GM19468 (cell line): ENCODE measurements around the gene TP53BP2.
"Not testable (repeated sequence)": the region's sequence is repeated elsewhere in the genome, so short reads cannot be mapped to it uniquely, and the experiment has no call there.

Experiments used
- ATAC-seq: cut with Tn5 transposase; IDR thresholded peaks from one replicate; pipeline ENCODE4 v1.9.1; 2021; ENCODE audit warnings: mild to moderate bottlenecking, moderate library complexity, moderate number of reproducible peaks; ENCODE audit not compliant: unreplicated experiment; ENCODE audit errors: extremely low read depth

The TP53BP2 gene

DNA sequence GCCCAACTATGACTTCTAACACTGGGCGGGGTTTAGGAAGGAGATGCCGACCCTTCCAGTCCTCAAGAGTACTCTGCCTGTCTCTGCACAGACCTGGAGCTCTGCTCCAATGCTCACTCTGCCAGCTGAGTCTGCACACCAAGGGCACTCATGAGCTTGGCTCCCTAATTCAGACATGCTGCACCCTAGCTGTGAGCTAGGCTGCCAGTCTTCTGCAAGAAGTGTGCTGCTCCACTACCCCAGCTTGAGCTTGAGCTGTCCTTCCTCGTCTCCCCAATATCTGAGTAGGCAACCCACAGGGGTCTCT lies 13.2 kb downstream of the TP53BP2 start:
- no peak for ATAC-seq

DNA sequence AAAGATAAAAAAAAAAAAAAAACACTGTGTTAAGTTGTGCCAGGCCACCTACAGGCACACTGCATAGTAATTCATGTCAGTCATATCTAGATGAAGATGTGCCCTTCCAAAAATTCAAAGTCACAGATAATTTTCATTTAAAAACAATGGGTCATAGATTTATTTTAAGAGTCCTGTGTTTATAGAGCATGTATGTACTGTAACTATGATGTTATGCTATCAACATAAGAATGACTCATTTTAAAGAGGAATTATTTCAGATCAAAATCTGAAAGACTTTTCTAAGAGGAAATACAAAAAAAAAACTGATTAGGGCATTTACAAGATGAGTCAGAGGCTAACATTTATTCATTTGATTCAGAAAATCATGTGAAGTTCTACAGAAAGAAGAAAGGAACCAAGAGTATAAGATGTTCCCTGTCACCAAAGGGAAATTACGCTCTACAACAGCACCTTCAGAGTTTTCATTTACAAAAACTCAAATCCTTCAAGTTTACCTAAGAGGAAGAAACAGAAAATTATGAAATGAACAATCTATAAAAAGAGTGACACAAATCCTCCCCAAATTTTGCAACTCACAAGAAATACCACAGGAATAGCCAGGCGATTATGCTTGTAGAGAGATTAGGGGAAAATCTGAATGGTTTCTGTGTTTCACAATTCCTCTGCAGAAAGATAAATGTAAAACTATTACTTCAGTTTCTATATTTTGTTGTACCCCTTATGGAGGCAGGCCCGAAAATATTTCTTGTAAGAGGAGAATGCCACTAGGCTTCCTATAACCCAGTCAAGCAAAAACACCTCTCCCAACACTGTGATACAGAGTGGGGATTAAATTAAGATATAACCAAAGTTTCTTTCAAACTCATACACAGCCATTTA lies 13.8 kb downstream of the TP53BP2 start:
- no peak for ATAC-seq

DNA sequence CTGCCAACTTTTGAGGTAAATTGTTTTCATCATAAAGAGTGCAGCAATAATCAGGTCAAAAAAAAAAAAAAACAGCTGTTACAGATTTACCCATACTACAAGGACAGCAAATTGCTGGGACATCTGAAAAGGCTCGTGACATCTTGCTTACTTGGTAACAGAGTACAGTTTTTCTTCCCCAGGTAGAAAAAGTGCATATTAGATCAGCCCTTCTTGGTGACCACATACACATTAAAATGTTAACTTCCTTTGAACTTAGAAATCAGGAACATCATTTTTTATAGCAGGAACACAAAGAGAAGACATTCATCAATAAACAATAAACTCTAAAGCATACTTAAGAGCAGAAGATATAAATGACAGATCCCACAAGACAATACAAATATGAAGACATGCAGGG lies 16.1 kb downstream of the TP53BP2 start:
- ATAC-seq, result no peak

DNA sequence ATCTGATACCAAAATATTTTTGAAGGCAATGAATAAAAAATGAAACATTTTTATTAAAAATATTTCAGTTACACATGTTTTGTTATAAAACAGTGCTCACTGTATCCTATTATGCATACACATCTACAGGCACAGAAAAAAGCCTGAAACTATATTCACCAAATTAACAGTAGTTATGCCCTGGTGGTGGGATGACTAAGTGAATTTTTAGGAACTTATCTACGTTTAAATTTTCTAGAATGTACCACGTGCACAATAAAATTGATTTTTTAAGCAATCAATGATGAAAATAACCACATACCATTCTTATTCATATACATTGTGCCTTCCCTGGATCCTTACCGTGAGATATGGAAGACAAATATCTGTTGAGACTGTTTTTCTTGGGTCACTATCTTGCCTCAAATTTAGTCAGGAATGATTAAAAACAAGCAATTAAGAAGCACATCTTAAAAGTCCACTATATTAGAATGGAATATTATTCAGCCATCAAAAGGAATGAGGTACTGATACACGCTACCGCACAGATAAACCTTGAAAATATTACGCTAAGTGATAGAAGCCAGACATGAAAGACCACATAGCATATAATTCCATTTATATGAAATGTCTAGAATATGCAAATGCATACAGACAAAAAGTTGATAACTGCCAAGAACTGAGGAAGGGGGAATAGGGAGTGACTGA lies 17.4 kb downstream of the TP53BP2 start:
- no peak for ATAC-seq

DNA sequence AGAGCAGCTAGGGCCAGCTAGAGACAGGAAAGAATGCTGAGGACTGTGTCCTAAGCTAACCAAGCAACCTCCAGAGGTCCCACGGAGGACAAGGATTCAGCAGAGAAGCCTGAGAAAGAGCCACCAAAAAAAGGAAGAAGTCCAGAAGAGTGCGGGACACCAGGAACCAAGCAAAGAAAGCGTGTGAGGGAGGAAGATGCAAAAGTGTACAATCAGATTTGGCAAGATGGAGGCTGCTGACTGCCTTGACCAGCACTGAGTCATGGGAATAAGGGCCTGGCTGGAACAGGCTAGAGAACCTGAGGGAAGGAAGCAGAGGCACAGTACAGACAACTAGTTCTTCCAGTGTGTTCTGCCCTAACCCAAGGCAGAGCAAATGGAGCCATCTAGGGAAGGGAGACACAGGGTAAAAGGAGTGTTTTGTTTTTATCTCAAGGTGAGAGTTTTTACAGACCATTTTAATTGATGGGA lies 18.5 kb downstream of the TP53BP2 start:
- no peak for ATAC-seq

DNA sequence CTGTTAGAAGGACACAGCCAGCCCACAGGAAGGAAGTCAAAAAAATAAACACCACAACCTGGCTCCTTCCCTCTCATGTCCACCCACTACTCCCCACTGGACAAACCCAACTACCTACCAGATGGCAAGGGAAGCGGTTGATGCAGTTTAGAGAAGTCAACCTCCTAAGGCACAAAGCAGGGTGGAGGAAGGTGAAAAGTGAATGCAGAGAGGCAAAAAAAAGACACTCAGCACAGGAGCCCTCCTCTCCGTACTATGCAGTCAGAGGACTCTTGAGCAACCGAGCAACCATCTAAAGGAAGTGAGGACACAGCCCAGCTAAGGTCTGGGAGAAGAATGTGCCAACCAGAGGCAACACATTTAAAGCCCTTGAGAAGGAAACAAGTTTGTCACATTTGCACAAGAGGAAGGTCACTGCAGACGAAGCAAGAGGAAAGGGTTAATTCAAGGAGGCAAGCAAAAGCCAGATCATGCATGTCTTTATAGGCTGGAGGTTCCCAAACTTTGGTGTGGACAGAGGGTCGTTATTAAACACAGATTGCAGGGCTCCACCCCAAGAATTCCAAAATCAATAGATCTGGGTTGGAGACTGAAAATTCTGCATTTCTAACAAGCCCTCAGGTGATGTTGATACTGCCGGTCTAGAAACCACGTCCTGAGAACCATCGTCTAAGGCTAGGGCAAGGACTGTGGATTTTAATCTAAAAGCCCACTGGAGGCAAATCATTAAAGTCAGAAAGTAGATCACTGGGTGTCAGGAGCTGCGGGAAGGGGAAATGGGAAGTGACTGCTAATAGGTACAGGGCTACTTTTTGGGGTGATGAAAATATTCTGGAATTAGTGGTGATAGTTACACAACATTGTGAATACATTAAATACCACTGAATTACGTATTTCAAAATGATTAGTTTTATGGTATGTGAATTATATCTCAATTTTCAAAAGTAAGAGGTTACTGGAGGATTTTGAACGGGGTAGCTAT lies 19.7 kb downstream of the TP53BP2 start:
- ATAC-seq, result no peak

DNA sequence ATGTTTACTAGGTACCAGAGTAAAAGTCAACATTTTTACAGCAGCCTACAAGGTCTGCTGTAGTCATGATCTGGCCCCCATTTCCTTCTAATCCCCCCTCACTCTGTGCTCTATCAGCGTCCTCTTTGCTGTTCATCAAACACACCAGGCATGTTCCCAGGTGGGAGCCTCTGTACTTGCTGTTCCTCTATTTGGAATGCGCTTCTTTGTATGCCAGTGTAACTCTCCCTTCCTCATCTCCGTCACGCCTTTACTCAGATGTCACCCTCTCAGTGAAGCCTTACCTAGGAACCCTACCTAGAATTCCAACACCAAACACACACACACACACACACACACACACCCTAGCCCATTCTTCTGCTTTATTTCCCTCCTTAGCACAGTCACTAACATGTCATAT lies 21.0 kb downstream of the TP53BP2 start:
- no peak for ATAC-seq

DNA sequence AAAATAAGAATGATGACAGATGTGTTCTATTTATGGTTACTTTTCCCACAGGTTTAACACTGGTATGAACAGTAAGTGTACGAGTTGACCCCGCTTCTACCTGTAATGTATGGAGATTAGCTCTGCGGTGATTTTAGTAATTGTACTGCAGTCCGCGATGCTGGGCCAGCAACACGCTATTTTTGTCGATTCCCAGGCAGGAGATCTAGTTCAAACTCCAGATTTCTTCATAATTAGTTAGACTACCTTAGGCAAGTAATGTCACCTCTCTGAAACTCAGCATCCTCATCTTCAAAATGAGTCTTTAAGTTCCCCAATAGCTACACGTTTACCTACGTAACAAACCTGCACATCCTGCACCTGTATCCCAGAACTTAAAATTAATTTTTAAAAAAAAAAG lies 21.5 kb downstream of the TP53BP2 start:
- ATAC-seq, result no peak

DNA sequence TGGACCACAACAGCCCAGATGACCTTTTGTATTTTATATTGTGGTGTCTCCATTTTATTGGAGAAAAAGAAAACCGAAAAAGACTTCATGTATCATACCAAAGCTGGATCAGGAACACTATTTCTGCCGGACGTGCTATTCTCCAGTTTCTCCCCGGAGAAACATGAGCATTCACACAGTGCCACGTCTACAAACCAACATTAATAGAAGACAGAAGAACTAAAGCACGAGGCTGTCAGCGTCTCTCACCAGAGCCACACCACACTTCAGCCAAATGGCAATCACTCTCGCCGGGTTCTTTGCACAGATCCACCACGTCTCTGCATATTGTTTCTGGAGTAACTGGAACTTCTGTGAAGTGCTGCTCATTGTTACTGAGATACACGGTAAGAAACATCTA lies 24.8 kb downstream of the TP53BP2 start:
- ATAC-seq, result no peak

DNA sequence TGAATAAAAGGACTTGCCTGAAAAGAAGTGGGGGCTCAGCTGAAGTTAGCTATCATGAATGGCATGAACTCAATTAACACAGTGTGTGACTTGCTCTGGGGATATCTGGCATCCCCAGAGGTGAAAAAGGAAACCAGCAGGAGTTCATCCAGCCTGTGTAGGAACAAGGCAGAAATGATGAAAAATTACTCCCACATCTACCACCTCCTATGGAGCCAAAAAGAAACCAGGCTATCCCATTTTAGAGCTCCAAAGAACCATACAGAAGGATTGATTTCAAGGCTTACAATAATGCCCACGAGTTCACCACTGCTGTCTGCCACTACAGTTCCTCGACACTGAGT lies 25.3 kb downstream of the TP53BP2 start:
- no peak for ATAC-seq

DNA sequence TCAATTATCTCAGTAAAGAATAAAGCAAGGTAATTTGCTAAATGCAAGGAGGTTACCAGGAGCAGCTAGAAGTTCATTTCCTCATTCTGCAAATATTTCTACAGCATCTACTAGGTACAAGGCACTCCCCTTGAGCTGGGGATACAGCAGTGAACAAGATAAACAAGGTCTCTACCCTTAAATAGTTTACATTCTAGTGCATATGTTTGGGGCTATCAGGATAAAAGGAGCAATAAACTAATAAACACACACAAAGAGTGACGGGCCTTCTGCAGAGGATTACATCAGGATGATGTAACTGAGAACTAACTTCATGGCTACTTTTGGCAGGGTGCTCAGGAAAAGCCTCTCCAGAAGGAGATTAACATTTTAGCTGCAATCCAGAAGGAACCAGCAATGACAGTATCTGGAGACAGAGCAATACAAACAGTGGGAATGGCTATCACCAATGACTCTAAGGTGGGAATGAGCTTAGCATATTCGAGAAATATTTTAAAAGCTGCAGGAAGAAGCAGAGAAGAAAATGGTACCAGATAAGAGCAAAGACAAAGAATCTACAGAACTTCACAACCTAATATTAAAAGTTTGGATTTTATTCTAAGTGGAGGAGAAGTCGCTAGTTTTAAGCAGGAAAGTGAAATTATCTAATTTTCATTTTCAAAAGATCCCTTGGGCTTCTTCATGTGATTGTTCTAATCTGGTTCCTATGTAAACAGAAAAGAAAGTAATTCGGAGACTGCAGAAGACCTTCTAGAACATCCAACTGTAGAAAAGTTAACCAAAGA lies 25.8 kb downstream of the TP53BP2 start:
- ATAC-seq, result no peak

DNA sequence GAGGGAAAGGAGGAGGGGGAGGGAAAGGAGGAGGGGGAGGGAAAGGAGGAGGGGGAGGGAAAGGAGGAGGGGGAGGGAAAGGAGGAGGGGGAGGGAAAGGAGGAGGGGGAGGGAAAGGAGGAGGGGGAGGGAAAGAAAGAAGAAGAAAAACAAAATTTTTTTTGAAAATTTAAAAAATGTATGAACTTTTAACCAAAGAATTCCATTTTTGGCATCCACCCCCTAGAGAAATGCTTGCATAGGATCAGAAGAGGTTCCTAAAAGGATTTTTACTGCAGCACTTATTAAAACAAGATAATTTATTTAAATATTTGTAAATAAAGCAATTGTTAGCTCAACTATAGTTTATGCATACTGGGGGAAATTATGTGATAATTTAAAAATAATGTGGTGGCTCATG lies 28.5 kb downstream of the TP53BP2 start:
- ATAC-seq, result not testable (repeated sequence)

DNA sequence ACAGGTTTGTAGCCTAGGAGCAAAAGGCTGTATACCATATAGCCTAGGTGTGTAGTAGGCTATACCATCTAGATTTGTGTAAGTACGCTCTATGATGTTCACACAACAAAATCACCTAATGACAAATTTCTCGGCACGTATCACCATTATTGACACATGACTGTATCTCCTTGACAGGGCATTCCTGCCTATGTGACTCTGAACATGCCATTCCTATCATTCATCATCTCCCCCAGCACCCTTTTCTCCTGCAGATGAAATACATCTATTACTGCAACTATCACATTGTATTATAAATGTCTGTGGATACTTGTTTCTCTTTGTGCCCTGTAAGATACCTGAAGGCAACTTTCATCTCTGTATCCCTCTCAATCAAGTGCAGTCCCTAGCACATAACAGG lies 29.9 kb downstream of the TP53BP2 start:
- ATAC-seq, result no peak

DNA sequence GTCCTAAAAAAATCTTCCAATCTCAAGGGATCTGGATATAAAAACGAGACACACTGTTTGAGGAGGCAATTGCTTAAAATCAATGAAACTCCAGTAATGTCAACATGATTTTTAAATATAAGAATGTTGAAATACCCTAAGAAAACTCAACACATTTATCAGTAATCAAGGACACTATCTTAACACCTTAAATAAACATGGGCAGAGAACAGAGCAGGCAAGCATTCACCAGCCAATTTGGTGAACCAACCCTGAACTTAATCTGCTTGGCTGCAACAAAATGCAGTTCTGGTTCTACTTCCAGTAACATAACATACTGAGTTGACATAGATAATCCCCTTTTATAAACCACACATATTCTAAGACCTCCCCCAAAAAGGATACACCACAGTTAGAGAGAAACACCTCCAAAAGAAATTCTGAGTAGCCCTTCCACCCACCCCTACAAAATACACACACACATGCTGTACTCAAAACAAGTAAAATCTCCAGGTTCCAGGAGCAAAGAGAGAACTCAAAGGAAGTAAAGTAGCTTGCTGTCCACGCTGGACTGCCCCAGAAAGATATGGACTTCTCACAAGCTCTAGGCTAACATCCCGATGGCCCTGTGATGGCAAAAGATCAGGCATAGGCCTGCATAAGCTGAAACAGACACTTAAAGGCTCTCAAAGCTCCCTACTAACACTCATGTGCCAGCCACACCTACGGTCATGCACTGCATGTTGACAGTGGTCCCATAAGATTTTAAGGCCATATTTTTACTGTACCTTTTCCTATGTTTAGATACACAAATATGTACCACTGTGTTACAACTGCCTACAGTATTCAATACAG lies 30.5 kb downstream of the TP53BP2 start:
- no peak for ATAC-seq

DNA sequence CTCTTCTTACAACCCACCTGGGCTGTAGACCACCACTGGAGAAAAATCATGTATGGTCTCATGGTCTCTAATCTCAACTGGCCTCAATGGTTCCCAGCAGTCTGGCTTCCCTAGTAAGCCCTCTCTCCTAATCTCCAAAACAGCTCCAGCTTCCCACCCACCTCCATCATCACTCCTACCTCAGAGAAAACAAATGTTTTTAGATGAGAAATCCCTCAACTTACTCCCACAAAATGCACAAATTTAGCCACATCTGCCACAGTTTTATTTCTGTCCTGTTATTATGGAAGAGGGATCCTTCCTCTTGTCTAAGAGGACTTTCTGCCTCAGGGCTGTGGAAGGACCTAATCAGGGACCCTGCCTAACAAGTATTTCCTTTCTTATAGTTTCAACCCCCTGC lies 32.1 kb downstream of the TP53BP2 start:
- ATAC-seq, result no peak

DNA sequence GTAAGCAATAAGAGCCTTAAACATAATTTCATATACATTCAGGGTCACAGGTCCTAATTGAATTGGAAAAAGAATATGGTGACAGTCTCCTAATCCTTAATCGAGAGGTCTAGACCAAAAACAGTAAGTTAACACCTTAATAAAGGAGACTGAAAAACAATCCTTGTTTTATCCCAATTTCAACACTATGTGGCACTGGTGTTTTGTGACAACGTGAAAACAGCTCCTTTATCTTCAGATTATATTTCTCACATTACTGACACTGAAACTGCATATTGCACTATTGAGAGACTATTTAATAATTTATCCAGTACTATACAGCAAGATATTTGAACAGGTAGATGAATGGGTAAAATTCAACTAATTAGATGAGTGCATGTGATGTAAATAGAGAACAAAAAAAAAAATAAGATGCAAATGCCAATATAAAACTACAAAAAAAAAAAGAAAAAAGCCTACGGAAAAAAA lies 34.1 kb downstream of the TP53BP2 start:
- ATAC-seq, result no peak

DNA sequence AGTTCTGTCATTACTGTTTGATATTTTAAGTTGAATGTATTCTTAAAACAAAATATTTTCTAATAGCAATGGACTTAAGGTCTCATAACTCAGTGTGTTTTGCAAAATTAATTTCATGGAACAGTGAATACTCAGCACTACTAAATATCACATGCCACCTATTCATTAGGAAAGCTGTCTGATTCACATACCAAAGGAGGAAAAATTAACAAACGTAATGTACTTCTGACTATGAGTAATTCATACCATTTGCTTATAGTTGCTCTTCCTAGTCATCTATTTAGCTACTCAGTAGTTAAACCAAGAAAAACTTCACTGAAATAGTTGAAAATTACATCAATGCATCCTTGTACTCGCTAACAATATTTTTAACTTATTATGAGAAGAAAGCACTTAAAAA lies 35.2 kb downstream of the TP53BP2 start:
- no peak for ATAC-seq

DNA sequence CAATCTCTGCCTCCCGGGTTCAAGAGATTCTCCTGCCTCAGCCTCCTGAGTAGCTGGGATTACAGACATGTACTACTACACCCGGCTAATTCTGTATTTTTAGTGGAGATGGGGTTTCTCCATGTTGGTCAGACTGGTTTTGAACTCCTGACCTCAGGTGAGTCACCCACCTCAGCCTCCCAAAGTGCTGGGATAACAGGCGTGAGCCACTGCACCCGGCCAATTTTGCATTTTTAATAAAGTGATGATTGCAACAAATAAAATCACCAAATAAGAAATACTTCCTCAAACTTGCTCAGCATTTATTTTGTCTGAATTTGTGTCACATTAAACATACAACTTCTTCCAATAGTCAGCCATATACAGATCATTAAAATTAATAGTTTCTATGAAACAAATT lies 35.8 kb downstream of the TP53BP2 start:
- not testable (repeated sequence) for ATAC-seq

DNA sequence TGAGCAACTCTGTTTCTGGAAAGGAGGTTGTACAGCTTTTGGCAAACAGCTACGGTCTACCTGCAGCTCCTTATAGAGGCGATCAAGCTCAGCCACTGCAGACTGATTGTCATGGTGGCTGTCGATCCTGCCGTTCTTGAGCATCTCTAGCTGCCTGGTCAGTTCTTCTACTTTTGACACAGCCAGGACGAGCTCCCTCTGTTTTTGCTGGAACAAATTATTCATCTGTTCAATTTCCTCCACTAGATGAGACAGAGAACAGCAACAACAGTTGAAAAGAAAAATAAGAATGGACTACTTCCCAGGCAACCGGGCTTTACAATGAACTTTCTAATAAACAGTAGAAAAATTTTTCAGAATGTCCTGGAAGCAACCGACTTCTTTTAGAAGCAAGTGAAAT lies 42.5 kb downstream of the TP53BP2 start:
- no peak for ATAC-seq
